AG20443 (cell line): ENCODE measurements around the gene FERMT3.

Source experiments
- DNase-seq: peaks from one replicate; pipeline ENCODE4 v3.0.0; 2012; ENCODE audit warnings: low spot score, mixed read lengths

FERMT3 gene

GRCh38 chr11:64249563-64250414 lies 43.3 kb downstream of the FERMT3 start:
- no peak for DNase-seq

- no peak for DNase-seq
Observed at GRCh38 chr11:64250415-64251015, 44.0 kb downstream of the FERMT3 start.

- peak; percentile 92 for DNase-seq
Observed at GRCh38 chr11:64251016-64251752, 44.7 kb downstream of the FERMT3 start, which contains the start of gene PLCB3. Gene PLCB3 (plus strand): TSS chr11:64251530. CDS start chr11:64251650, 120 bp downstream.

GRCh38 chr11:64251753-64252002 lies 45.2 kb downstream of the FERMT3 start:
- no peak for DNase-seq

- DNase-seq = peak; percentile 79
Observed at GRCh38 chr11:64252003-64252872, 45.7 kb downstream of the FERMT3 start.

GRCh38 chr11:64253043-64253442 lies 46.5 kb downstream of the FERMT3 start:
- no peak for DNase-seq

- DNase-seq = no peak
Observed at GRCh38 chr11:64253481-64253880, 47.0 kb downstream of the FERMT3 start.

GRCh38 chr11:64254326-64254725 lies 47.8 kb downstream of the FERMT3 start:
- no peak for DNase-seq

GRCh38 chr11:64255135-64256128 lies 48.9 kb downstream of the FERMT3 start:
- no peak for DNase-seq

GRCh38 chr11:64256300-64256699 lies 49.8 kb downstream of the FERMT3 start:
- no peak for DNase-seq

GRCh38 chr11:64258356-64258755 lies 51.8 kb downstream of the FERMT3 start:
- no peak for DNase-seq

- no peak for DNase-seq
Observed at GRCh38 chr11:64258946-64259532, 52.5 kb downstream of the FERMT3 start.

GRCh38 chr11:64259533-64260067 lies 53.1 kb downstream of the FERMT3 start:
- no peak for DNase-seq

GRCh38 chr11:64260147-64260708 lies 53.7 kb downstream of the FERMT3 start:
- no peak for DNase-seq

- DNase-seq = no peak
Observed at GRCh38 chr11:64261556-64262080, 55.1 kb downstream of the FERMT3 start.

- DNase-seq = no peak
Observed at GRCh38 chr11:64262271-64263002, 55.9 kb downstream of the FERMT3 start.

- DNase-seq = no peak
Observed at GRCh38 chr11:64263021-64263946, 56.8 kb downstream of the FERMT3 start.

- no peak for DNase-seq
Observed at GRCh38 chr11:64263947-64264317, 57.4 kb downstream of the FERMT3 start.
